B cell (primary cell): ENCODE measurements around the gene DNAH2.

Experiments used
- EZH2 ChIP-seq: IDR thresholded peaks from 2 replicates; pipeline ENCODE4 v1.6.1; 2012; ENCODE audit warnings: borderline replicate concordance, low read depth, mild to moderate bottlenecking, moderate library complexity, low read length; ENCODE audit not compliant: insufficient read depth, poor library complexity, severe bottlenecking
- TF ChIP-seq, protein P1 (sequence below): fragments of 200-600 bp; IDR thresholded peaks from one replicate; pipeline ENCODE4 v1.8.0; 2022; ENCODE audit warnings: antibody characterized with exemption, mild to moderate bottlenecking

DNA sequence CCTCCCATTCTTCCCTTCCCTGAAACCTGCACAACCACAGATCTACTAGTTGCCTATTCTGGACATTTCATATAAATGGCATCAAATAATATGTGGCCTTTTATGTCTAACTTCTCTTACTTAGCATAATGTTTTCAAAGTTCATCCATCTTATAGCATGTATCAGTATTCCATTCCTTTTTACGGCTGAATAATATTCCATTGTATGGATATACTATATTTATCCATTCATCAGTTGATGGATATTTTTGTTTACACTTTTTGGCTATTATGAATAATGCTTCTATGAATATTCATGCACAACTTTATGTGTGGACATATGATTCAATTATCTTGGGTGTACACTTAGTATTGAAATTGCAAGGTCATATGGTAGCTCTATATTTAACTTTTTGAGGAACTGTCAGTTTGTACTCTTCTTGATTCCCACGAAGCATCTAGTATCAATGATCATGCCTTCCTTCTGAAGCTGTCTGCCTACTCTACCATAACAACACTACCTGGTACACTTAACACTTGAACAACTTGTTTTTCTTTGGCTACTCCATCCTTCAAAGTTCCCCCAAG is 158.3 kb downstream of the DNAH2 start:
- TF ChIP-seq, protein P1, sequence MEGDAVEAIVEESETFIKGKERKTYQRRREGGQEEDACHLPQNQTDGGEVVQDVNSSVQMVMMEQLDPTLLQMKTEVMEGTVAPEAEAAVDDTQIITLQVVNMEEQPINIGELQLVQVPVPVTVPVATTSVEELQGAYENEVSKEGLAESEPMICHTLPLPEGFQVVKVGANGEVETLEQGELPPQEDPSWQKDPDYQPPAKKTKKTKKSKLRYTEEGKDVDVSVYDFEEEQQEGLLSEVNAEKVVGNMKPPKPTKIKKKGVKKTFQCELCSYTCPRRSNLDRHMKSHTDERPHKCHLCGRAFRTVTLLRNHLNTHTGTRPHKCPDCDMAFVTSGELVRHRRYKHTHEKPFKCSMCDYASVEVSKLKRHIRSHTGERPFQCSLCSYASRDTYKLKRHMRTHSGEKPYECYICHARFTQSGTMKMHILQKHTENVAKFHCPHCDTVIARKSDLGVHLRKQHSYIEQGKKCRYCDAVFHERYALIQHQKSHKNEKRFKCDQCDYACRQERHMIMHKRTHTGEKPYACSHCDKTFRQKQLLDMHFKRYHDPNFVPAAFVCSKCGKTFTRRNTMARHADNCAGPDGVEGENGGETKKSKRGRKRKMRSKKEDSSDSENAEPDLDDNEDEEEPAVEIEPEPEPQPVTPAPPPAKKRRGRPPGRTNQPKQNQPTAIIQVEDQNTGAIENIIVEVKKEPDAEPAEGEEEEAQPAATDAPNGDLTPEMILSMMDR = no peak
- no peak for TF ChIP-seq EZH2
